BJ (cell line): Measurements from ENCODE around the gene SNRNP200. TPM values are rescaled to one million over a fixed set of nuclear protein-coding genes. Genes with fewer than 3 reads are reported as not detected.

ENCODE experiments used
- CTCF ChIA-PET: fragments of 350-600 bp; formaldehyde crosslinking; extraction: SDS; loops from one replicate; lab custom pipeline; 2021; ENCODE audit warnings: antibody characterized with exemption, inconsistent platforms; lab: Yijun Ruan, JAX
- POLR2A ChIA-PET: fragments of 300-600 bp; sonication (Branson Sonifier 250); formaldehyde crosslinking; extraction: SDS; loops from one replicate; lab custom pipeline; 2021; ENCODE audit warnings: antibody characterized with exemption; lab: Charles Lee
- DNase-seq: peaks from one replicate; pipeline ENCODE4 v3.0.0-alpha.2; 2011; ENCODE audit warnings: low read depth
- H3K27me3 ChIP-seq: 2 replicates; pipeline ENCODE4 v1.6.0; 2011; ENCODE audit warnings: low read length; ENCODE audit not compliant: control insufficient read depth, insufficient read depth
- H3K36me3 ChIP-seq: 2 replicates; pipeline ENCODE4 v1.5.1; 2011; ENCODE audit warnings: low read length; ENCODE audit not compliant: control insufficient read depth, insufficient read depth
- H3K4me3 ChIP-seq: 2 replicates; pipeline ENCODE4 v1.5.1; 2011; ENCODE audit warnings: low read depth, mild to moderate bottlenecking, control low read depth, low read length
- CTCF ChIP-seq: IDR thresholded peaks from 2 replicates; pipeline ENCODE4 v1.5.1; 2011; ENCODE audit warnings: low read depth, mild to moderate bottlenecking, control low read depth, inconsistent platforms, low read length, moderate library complexity; ENCODE audit not compliant: insufficient read depth
- polyA plus RNA-seq: library from polyadenylated mRNA; depleted of rRNA; stranded (reverse); fragments of >200 nt; gene quantifications from 2 replicates; pipeline ENCODE4 v1.2.3, GENCODE V29; 2011; rRNA removed

The SNRNP200 gene
- polyA plus RNA-seq, 1 experiment, result 111 TPM

- POLR2A ChIA-PET, result no interaction called here
- TF ChIP-seq CTCF, result no peak
- no peak for DNase-seq
- Histone ChIP-seq H3K36me3 (peaks cover 2% of the 10 kb centered on the region; the same call in 1 of the 2 replicates), H3K27me3 (no peaks in the 10 kb centered on the region), H3K4me3 (no peak overlapping the region)
- CTCF ChIA-PET, result interaction anchor here (0.8 to 1.4 kb wide), 2 partner anchors 9 to 10 kb away, joined by 3 read pairs; no protein-coding TSS in a partner anchor
Measured at GRCh38 chr2:96236882-96237281, 68.5 kb downstream of the SNRNP200 start.

- DNase-seq, result no peak
- ChIA-PET POLR2A (no interaction called here), CTCF (no interaction called here)
- Histone ChIP-seq H3K36me3 (no peaks in the 10 kb centered on the region; the same call in 1 of the 2 replicates), H3K27me3 (no peaks in the 10 kb centered on the region), H3K4me3 (no peak overlapping the region)
- no peak for TF ChIP-seq CTCF
Measured at GRCh38 chr2:96233880-96234316, 71.4 kb downstream of the SNRNP200 start.

- no peak for DNase-seq
- Histone ChIP-seq H3K27me3 (no peaks in the 10 kb centered on the region), H3K36me3 (no peaks in the 10 kb centered on the region; the same call in 1 of the 2 replicates), H3K4me3 (no peak overlapping the region)
- ChIA-PET POLR2A (no interaction called here), CTCF (no interaction called here)
- no peak for TF ChIP-seq CTCF
Measured at GRCh38 chr2:96233436-96233835, 71.9 kb downstream of the SNRNP200 start.

GRCh38 chr2:96231316-96231715 is 74.0 kb downstream of the SNRNP200 start:
- ChIA-PET CTCF (no interaction called here), POLR2A (no interaction called here)
- no peaks in the 10 kb centered on the region for H3K27me3 ChIP-seq

GRCh38 chr2:96225016-96225533 is 80.3 kb downstream of the SNRNP200 start:
- ChIA-PET POLR2A (no interaction called here), CTCF (interaction anchor here (0.7 kb wide), 1 partner anchor 30 kb away, joined by 3 read pairs; no protein-coding TSS in a partner anchor)
- no peaks in the 10 kb centered on the region for H3K27me3 ChIP-seq
- TF ChIP-seq CTCF, result no peak
- H3K4me3 ChIP-seq, result no peak overlapping the region
- no peaks in the 10 kb centered on the region for H3K36me3 ChIP-seq
- DNase-seq, result no peak

More at GRCh38 chr2:96231316-96231715, 74.0 kb downstream of the SNRNP200 start:
- Histone ChIP-seq H3K36me3 (no peaks in the 10 kb centered on the region), H3K4me3 (no peak overlapping the region)
- DNase-seq, result no peak
- no peak for TF ChIP-seq CTCF

Other genes with a start within 250 kb of the SNRNP200 start
- not detected in 2 replicates for gene ADRA2B, start 189.0 kb downstream of the SNRNP200 start, polyA plus RNA-seq
- gene ASTL, start 167.0 kb downstream of the SNRNP200 start, polyA plus RNA-seq, result not detected in 2 replicates
- gene DUSP2, start 160.1 kb downstream of the SNRNP200 start, polyA plus RNA-seq, result 0.82 and 2.2 TPM in 2 replicates
- gene STARD7, start 96.7 kb downstream of the SNRNP200 start, polyA plus RNA-seq, result 56.1 and 101 TPM in 2 replicates
- gene TMEM127, start 39.5 kb downstream of the SNRNP200 start, polyA plus RNA-seq, result 56.2 and 115 TPM in 2 replicates
- 76.5 and 90.0 TPM in 2 replicates for gene CIAO1, start 39.3 kb downstream of the SNRNP200 start, polyA plus RNA-seq
- 0.52 and 0.59 TPM in 2 replicates for gene ITPRIPL1, start 19.8 kb upstream of the SNRNP200 start, polyA plus RNA-seq
- 13.7 and 16.9 TPM in 2 replicates for gene NCAPH, start 30.2 kb upstream of the SNRNP200 start, polyA plus RNA-seq
- gene NEURL3, start 199.8 kb upstream of the SNRNP200 start, polyA plus RNA-seq, result not detected in 2 replicates
- gene ARID5A, start 231.2 kb upstream of the SNRNP200 start, polyA plus RNA-seq, result 10.4 and 19.1 TPM in 2 replicates